ENCODE data around the gene C19orf38. TPM values are rescaled to one million over a fixed set of nuclear protein-coding genes. Genes with fewer than 3 reads are reported as not detected.

The C19orf38 gene
- polyA plus RNA-seq, 1 donor from 2014 or later, result not detected

- peaks cover 4% of the 10 kb centered on the region for H3K36me3 ChIP-seq (ENCODE audit: insufficient read depth, low read length)
- H2AFZ ChIP-seq (ENCODE audit: low read depth, low read length), result no peak overlapping the region
- H3K9me3 ChIP-seq (ENCODE audit: low read length), result no peaks in the 10 kb centered on the region
- no peak overlapping the region for H3K9ac ChIP-seq (ENCODE audit: low read length)
- no peak overlapping the region for H3K4me2 ChIP-seq (ENCODE audit: low read length)
- no peaks in the 10 kb centered on the region for H4K20me1 ChIP-seq (ENCODE audit: insufficient read depth)
- no peaks in the 10 kb centered on the region for H3K79me2 ChIP-seq (replicated peaks; ENCODE audit: insufficient read depth, low read length)
- H3K27me3 ChIP-seq (ENCODE audit: insufficient read depth, low read depth, low read length), result no peaks in the 10 kb centered on the region
- no peak overlapping the region for H3K27ac ChIP-seq (ENCODE audit: low read length)
- no peak overlapping the region for H3K4me3 ChIP-seq (ENCODE audit: low read length)
- no peaks in the 10 kb centered on the region for H3K9me2 ChIP-seq (ENCODE audit: insufficient read depth, low read length)
- TF ChIP-seq REST (IDR thresholded peaks at IDR 0.05; ENCODE audit: borderline replicate concordance) (no peak), MXI1 (conservative IDR thresholded peaks at IDR 0.05; ENCODE audit: poor library complexity, severe bottlenecking) (no peak), EP300 (conservative IDR thresholded peaks at IDR 0.05; ENCODE audit: poor library complexity, severe bottlenecking) (no peak), POLR2AphosphoS5 (IDR thresholded peaks at IDR 0.05) (no peak), SMC3 (conservative IDR thresholded peaks at IDR 0.05; ENCODE audit: poor library complexity) (no peak), RAD21 (conservative IDR thresholded peaks at IDR 0.05) (no peak), EZH2 (IDR thresholded peaks at IDR 0.05; ENCODE audit: borderline replicate concordance, insufficient read depth, low read length, poor library complexity, severe bottlenecking) (no peak), CTCF (IDR thresholded peaks at IDR 0.05; ENCODE audit: poor library complexity, severe bottlenecking) (no peak), TAF1 (IDR thresholded peaks at IDR 0.05; ENCODE audit: low read depth) (no peak)
- no peaks in the 10 kb centered on the region for H3F3A ChIP-seq (ENCODE audit: insufficient read depth, low read length, poor library complexity, severe bottlenecking)
These were observed 28.8 kb upstream of the C19orf38 start for GRCh38 chr19:10819124-10820060.

DNA sequence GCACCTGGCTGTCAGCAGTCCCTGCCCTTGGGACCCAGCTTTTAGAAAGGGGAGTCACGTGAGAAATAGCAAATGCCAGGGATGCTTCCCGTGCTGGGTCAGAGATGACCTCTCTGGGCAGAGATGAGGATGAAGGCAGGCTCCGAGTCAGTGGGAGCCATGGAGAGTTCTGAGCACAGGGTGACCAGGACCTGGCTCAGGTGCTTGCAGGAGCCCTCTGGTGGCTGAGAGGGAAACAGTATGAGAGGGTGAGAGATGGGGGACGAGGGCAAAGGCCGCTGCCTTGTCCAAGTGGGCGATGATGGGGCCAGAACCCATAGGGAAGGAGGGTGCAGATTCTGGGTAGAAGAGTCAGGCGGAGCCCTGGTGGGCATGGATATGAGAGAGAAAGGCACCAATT lies 28.0 kb upstream of the C19orf38 start:
- peaks cover 4% of the 10 kb centered on the region for H3K36me3 ChIP-seq (ENCODE audit: insufficient read depth, low read length)
- no peaks in the 10 kb centered on the region for H4K20me1 ChIP-seq (ENCODE audit: insufficient read depth)
- TF ChIP-seq EZH2 (IDR thresholded peaks at IDR 0.05; ENCODE audit: borderline replicate concordance, insufficient read depth, low read length, poor library complexity, severe bottlenecking), result no peak
- peak; percentile 15 for TF ChIP-seq CTCF (IDR thresholded peaks at IDR 0.05; ENCODE audit: poor library complexity, severe bottlenecking)
- TF ChIP-seq SMC3 (conservative IDR thresholded peaks at IDR 0.05; ENCODE audit: poor library complexity), result peak; percentile 19
- no peaks in the 10 kb centered on the region for H3K79me2 ChIP-seq (replicated peaks; ENCODE audit: insufficient read depth, low read length)
- H3K4me2 ChIP-seq (ENCODE audit: low read length), result no peak overlapping the region
- H3K9ac ChIP-seq (ENCODE audit: low read length), result no peak overlapping the region
- H3K9me2 ChIP-seq (ENCODE audit: insufficient read depth, low read length), result no peaks in the 10 kb centered on the region
- H3K27me3 ChIP-seq (ENCODE audit: insufficient read depth, low read depth, low read length), result no peaks in the 10 kb centered on the region
- no peak overlapping the region for H2AFZ ChIP-seq (ENCODE audit: low read depth, low read length)
- H3F3A ChIP-seq (ENCODE audit: insufficient read depth, low read length, poor library complexity, severe bottlenecking), result no peaks in the 10 kb centered on the region
- no peaks in the 10 kb centered on the region for H3K9me3 ChIP-seq (ENCODE audit: low read length)
- no peak overlapping the region for H3K27ac ChIP-seq (ENCODE audit: low read length)
- H3K4me3 ChIP-seq (ENCODE audit: low read length), result no peak overlapping the region

Data from neural cell (in vitro differentiated cells).